Activated CD8-positive, alpha-beta memory T cell treated with anti-CD3 and anti-CD28 coated beads for 48 hours (primary cell): ENCODE measurements around the gene RCOR1.
"Not testable (repeated sequence)": the region's sequence is repeated elsewhere in the genome, so short reads cannot be mapped to it uniquely, and the experiment has no call there.

Experiments used
- DNase-seq, 3 experiments: peaks; one replicate each; pipeline ENCODE4 v3.0.0-alpha.2; 2020; ENCODE audit warnings: low read depth in 2 of 3, low spot score in 2 of 3

RCOR1 gene

DNA sequence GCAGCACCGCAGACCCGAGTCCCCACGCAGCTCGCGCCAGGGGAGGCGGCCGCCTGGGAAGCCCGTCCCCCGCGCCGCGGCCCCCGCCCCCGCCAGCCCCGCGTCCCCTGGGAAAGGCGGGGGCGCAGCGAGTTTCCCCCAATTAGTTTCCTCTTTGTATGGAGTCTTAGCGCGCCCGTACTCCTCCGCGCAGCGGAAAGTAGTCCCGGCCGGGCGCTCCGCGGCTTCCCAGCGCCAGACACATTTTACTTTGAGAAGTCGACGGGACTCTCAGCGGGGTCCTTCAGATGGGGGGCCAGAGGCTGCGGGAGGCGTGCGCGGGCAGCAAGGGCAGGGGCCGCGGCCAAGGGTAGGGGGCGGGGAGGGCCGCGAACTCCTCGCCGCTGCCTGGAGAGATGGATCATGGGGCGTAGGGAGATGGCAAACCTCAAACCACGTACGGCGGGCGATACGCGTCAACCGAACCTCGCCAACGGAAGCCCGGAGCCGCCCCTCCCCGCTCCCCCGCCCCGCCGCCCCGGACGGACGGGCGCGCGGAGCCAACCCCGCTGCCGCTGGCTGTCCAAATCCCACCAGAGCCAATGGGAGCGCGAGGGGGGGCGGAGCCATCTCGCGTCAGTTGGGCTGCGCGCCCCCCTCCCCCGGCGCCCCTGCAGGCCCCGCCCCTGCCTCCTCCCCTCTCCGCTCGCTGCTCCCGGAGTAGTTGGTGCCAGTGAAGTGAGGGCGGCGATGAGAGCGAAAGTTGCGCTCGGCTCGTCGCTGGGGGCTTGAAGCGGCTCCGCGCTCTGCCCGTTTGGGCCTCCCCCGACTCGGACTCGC is at the start of gene RCOR1:
Gene RCOR1, plus strand, starts transcription at position 706 of the 819 bp plus-strand sequence. CDS start 238 bp downstream, outside the sequence.
- DNase-seq = peak; percentile 91 to 98 (median 92)

DNA sequence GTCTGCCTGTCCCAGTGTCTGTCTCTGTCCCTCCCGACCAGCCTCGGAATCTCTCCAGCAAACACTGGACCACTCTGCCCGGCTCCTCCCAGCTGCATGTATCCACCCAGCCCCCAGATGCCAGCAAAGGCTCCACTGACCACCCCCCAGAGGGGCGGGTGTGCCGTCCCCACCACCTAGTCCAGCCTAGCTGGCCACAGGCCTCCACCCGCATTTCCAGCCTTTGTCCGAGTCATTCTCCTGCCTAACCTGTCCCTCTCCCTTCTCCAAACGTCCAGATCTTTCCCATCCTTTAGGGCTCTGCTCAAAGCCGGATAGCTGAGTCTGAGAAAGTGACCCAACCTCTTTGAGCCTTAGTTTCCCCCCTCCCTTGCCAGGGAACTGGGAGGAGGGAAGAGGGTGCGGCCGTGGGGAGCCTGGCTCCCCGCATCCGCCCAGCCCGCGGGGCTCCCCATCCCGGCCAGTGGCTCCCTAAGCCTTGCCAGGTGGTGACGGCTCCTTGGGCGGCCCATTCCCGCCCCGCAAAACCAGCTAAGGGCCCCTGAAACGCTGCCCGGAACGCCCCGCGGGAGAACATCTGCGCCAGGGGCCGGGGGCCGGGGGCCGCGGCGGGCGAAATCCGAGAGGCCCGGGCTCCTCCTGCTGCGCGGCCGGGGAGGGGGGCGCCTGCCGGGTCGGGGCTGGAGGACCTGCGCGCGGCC is 48.3 kb upstream of the RCOR1 start:
- DNase-seq = no peak

DNA sequence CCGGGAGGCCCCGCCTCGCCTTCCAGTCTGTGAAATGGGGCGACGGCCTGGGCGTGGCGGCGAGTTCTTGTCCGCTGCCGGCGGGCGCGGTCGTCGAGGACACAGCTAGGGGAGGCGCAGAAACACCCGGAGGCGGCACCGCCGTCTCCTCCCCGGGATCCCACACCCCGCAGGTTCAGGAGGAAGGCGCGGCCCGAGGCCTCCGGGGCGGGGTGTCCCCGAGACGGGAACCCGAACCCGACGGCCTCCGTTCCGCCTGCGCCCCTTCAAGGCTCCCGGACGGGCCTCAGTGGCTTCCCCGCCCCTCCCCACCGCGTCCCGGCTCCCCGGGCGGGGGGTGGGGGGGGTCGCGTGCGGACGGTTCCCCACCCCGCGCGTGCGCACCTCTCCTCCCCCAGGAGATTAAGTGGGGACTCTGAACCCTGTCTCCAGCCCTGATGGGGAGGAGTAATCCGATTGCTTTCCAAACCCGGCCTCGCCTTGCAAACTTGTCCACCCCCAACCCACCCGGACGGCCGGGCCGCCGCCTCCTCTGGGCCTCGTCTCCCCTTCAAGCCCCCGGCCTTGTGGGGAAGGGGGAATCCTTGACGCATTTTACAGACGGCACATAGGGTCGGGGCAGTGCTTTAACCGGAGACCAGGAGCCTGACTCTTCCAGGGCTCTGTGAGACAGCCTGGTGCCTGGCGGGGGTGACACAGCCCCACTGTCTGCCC is 47.5 kb upstream of the RCOR1 start:
- no peak for DNase-seq

- DNase-seq = no peak
These were observed 46.8 kb upstream of the RCOR1 start for GRCh38 chr14:102545461-102546265.

DNA sequence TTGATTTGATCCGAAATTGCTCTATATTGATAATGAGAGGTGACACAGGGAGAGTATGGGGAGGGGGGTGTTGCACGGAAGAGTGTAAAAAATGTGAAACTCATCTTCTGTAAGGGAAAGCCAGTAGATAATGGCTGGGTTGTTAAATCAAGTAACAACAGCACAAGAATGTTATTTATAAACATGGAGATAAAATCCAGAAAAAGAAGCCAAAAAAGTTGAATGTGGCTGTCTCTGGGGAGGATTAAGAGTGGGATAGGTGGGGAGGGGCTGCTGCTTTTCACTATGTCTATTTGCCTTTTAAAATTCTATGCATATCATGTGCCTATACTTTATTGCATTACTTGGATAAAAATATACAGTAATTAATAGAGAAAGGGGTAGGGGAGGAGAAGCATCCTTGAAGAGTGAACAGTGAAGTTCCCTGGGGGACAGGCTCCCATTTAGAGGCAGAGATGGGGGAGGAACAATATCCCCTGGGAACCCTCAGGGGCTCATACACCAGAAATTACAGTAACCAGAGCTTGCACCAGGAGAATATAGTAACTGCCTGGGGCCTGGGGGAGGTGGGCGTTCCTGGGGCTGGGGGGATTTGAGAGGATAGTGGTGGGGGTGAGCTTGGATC is 43.7 kb upstream of the RCOR1 start:
- no peak for DNase-seq

DNA sequence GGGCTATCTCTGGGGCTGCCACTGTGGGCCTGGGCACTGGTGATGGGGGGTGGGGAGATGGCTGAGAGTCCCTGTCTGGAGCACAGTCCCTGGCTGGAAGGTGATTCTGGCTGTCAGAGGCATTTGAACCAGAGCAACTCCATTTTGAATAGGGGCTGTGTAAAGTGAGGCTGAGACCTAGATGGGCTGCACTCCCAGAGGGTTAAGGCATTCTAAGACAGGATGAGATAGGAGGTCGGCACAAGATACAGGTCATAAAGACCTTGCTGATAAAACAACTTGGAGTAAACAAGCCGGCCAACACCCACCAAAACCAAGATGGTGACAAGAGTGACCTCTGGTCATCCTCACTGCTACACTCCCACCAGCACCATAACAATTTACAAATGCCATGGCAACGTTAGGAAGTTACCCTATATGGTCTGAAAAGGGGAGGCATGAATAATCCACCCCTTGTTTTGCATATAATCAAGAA is 41.5 kb upstream of the RCOR1 start:
- DNase-seq = not testable (repeated sequence)

- peak in 1 of 3 experiments; percentile 10 for DNase-seq
These were observed 40.3 kb upstream of the RCOR1 start for GRCh38 chr14:102551995-102552705.

GRCh38 chr14:102554821-102555819 is 37.3 kb upstream of the RCOR1 start:
- DNase-seq = peak; percentile 13 to 36 (median 34)

- no peak for DNase-seq
These were observed 36.3 kb upstream of the RCOR1 start for GRCh38 chr14:102556098-102556677.

DNA sequence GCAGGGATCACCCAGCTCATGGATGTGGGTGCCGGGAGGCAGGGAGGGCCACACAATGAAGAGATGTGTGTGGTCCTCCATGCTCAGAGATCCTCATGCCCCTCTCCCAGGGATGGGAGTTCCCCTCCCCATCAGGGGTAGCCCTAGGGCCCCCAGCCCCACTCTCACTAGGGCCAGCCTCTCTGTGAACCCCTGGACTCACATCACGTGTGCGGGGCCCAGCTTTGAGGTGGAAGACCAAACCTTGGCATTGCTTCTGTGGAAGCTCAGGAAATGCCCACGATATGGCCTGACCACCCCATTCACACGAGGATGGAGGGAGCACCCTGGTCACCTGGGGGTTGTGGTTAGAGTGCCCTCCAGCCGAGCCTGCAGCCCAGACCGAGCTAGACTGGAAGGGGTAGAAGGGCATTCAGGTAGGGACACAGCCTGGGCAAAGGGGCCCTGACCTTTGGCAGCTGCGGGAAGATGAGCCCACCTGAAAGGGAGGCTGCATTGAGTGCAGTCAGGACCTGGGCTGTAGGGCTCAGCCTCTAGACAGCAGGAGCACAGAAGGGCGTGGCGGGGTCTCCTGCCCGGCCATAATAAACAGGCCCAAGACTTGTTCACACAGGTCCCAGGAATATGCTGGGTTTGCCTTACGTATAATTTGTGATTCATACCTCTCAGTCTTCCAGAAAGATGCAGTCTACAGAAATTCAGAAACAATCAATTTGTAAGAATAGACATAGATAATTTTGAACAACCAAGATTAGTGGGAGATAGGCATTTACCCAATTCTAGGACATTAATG is 34.8 kb upstream of the RCOR1 start:
- DNase-seq = no peak

DNA sequence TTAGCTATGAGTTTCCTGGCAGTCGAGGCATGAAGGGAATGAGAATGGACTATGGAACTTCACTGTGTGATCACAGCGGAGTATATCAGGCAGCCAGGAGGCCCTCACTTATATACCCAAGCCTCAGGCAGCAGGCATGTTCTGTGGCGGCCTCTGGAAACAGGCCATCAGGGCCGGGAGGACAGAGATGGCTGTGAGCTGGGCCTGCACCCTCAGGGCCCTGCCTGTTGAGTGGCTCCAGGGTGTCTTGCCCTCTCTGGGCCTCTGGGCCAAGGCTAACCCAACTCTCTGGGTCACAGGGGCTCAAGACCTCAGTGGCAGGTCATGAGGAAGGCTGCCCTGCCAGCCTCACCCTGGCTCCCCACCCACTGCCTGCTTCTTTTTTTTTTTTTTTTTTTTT is 33.9 kb upstream of the RCOR1 start:
- DNase-seq = no peak

- no peak for DNase-seq
These were observed 31.8 kb upstream of the RCOR1 start for GRCh38 chr14:102560458-102561261.

DNA sequence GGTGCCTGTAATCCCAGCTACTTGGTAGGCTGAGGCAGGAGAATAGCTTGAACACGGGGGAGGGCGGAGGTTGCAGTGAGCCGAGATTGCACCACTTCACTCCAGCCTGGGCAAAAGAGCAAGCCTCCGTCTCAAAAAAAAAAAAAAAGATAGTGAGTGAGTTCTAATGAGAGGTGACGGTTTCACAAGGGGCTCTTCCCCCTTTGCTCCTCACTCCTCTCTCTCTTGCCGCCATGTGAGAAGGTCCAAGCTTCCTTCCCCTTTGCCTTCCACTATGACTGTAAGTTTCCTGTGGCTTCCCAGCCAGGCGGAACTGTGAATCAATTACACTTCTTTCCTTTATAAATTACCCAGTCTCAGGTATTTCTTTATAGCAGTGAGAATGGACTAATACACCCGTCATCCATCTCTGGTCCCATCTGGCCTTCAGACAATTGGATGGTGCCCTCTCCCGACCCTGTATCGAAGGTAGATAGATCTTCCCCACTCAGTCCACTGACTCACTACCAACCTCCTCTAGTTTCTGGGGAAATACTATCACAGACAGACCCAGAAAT is 27.0 kb upstream of the RCOR1 start:
- no peak for DNase-seq

GRCh38 chr14:102565959-102566358 is 26.5 kb upstream of the RCOR1 start:
- DNase-seq = no peak

DNA sequence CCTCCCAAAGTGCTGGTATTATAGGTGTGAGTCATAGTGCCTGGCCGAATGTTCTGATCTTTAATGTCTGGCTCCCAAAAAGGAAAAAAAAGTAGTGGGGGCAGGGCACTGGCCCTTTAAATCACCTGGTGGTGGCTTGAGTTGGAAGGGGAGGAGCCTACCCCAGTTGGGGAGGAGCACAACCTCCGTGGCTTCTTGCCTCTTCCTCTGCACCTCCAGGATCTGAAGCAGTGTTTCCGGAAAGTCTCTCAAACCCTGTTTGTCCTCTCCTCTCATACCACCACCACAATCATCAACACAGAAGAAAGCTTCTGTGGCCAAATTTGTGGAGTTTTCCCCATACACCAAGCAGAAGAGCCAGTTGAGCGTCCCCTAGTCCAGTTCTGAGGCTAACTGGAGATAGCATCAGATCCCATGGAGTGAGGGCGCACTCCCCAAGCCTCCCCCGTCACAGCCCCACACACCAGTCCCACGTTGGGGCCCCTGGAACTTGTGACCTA is 24.3 kb upstream of the RCOR1 start:
- peak in 1 of 3 experiments; percentile 13 for DNase-seq
